ENCODE data around the gene CIRBP. TPM values are rescaled to one million over a fixed set of nuclear protein-coding genes. Genes with fewer than 3 reads are reported as not detected.

The CIRBP gene
- polyA plus RNA-seq, 1 donor, result 564 TPM

DNA sequence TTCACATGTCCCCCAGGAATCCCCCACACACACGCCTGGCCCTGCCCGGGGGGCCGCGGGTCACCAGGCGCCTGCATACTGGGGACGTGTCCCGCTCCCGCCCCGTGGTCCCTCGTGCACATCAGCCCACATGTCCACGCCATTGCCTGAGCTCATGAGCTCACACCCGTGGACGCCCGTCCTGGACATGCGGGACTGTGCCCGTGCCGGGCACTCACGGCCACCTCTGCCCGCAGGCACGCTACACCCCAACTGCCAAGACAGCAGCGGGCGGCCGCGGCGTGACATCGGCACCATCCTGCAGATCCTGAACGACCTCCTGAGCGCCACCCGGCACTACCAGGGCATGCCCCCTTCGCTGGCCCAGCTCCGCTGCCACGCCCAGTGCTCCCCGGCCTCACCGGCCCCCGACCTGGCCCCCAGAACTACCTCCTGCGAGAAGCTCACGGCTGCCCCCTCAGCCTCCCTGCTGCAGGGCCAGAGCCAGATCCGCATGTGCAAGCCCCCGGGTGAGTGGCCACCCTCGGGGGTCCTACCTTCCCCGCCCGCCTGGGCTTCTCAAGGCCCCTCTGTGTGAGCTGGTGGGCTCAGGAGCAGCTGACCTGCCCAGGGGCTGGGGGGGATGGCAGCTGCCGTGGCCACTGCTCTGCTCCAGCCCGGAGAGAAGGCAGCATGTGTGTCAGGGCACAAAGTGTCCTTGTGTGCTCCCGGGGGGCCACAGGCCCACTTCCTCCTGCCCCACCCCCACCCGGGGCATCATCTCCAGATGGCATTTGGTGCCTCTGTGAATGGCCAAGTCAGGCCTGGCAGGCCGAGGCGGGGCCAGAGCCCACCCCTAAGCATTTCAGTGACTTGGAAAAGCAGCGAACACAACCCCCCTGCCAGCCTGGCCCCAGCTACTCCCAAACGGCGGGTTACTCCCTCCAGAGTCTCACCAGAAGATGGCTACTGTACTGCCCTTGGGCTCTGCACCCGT is 13.7 kb upstream of the CIRBP start:
- WGBS (ENCODE audit: insufficient coverage, low lambda C conversion rate), result no CpG with 5 or more reads among the region's 52 CpGs
- DNase-seq, result no peak
- no peaks in the 10 kb centered on the region for H3K27me3 ChIP-seq (ENCODE audit: control insufficient read depth, insufficient read depth, low read length)
- H3K4me1 ChIP-seq (ENCODE audit: control insufficient read depth, insufficient read depth, low read length), result peaks cover 67% of the 10 kb centered on the region
- peaks cover 62% of the 10 kb centered on the region for H3K36me3 ChIP-seq (ENCODE audit: control insufficient read depth, insufficient read depth, low read length)
- peak overlapping the region; percentile 53 for H3K27ac ChIP-seq (ENCODE audit: low read length)
- H3K4me3 ChIP-seq (ENCODE audit: low read length), result no peak overlapping the region
- peaks cover 12% of the 10 kb centered on the region for H3K9me3 ChIP-seq (ENCODE audit: control insufficient read depth, low read depth, low read length)

GRCh38 chr19:1256646-1257474 is 12.3 kb upstream of the CIRBP start:
- Histone ChIP-seq H3K27me3 (ENCODE audit: control insufficient read depth, insufficient read depth, low read length) (no peaks in the 10 kb centered on the region), H3K4me1 (ENCODE audit: control insufficient read depth, insufficient read depth, low read length) (peaks cover 77% of the 10 kb centered on the region), H3K27ac (ENCODE audit: low read length) (peak overlapping the region; percentile 82), H3K36me3 (ENCODE audit: control insufficient read depth, insufficient read depth, low read length) (peaks cover 53% of the 10 kb centered on the region), H3K9me3 (ENCODE audit: control insufficient read depth, low read depth, low read length) (peaks cover 12% of the 10 kb centered on the region), H3K4me3 (ENCODE audit: low read length) (no peak overlapping the region)
- DNase-seq, result no peak
- WGBS (ENCODE audit: insufficient coverage, low lambda C conversion rate), result 36% methylated on average over 1 of the region's 46 CpGs

DNA sequence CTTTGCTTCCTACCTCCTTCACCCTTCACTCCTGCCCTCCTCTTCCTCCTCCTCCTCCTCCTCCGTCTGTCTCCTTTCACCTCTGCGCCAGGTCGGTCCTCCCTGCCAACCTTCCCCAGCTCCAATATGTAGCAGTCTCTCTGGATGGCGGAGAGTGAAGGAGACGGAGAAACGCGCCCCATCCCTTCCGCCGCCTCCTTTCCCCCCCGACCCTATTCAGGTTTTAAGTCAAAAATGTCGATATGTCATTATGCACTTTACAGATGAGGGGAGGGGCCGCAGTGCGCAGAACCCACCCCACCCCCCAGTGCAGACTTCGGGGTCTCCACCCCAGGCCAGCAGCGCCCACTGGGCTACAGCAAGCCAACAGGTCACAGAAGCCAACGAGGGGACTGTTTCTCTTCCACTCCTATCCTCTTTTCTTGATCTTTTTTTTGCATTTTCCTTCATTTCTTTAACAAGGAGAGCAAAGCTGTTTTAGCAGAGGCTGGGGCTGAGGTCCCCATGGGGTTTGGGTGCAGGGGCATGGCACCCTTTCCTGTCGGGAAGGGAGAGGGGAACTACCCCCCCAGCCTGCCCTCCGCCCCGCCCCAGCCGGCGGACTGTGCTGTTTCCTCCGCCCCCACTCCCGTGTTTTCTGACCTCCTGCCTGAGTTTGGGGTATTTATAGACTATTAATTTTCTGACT is 11.5 kb upstream of the CIRBP start:
- WGBS (ENCODE audit: insufficient coverage, low lambda C conversion rate), result no CpG with 5 or more reads among the region's 23 CpGs
- DNase-seq, result no peak
- peaks cover 50% of the 10 kb centered on the region for H3K36me3 ChIP-seq (ENCODE audit: control insufficient read depth, insufficient read depth, low read length)
- H3K4me3 ChIP-seq (ENCODE audit: low read length), result no peak overlapping the region
- H3K9me3 ChIP-seq (ENCODE audit: control insufficient read depth, low read depth, low read length), result peaks cover 13% of the 10 kb centered on the region
- peak overlapping the region; percentile 82 for H3K27ac ChIP-seq (ENCODE audit: low read length)
- H3K27me3 ChIP-seq (ENCODE audit: control insufficient read depth, insufficient read depth, low read length), result no peaks in the 10 kb centered on the region
- peaks cover 84% of the 10 kb centered on the region for H3K4me1 ChIP-seq (ENCODE audit: control insufficient read depth, insufficient read depth, low read length)

GRCh38 chr19:1258163-1258492 is 11.0 kb upstream of the CIRBP start:
- H3K27ac ChIP-seq (ENCODE audit: low read length), result peak overlapping the region; percentile 82
- H3K9me3 ChIP-seq (ENCODE audit: control insufficient read depth, low read depth, low read length), result peaks cover 15% of the 10 kb centered on the region
- no peaks in the 10 kb centered on the region for H3K27me3 ChIP-seq (ENCODE audit: control insufficient read depth, insufficient read depth, low read length)
- no peak for DNase-seq
- no CpG with 5 or more reads among the region's 8 CpGs for WGBS (ENCODE audit: insufficient coverage, low lambda C conversion rate)
- peaks cover 89% of the 10 kb centered on the region for H3K4me1 ChIP-seq (ENCODE audit: control insufficient read depth, insufficient read depth, low read length)
- no peak overlapping the region for H3K4me3 ChIP-seq (ENCODE audit: low read length)
- peaks cover 50% of the 10 kb centered on the region for H3K36me3 ChIP-seq (ENCODE audit: control insufficient read depth, insufficient read depth, low read length)

- Histone ChIP-seq H3K4me3 (ENCODE audit: low read length) (peak overlapping the region; percentile 26), H3K4me1 (ENCODE audit: control insufficient read depth, insufficient read depth, low read length) (peaks cover 88% of the 10 kb centered on the region), H3K9me3 (ENCODE audit: control insufficient read depth, low read depth, low read length) (peaks cover 15% of the 10 kb centered on the region), H3K36me3 (ENCODE audit: control insufficient read depth, insufficient read depth, low read length) (peaks cover 48% of the 10 kb centered on the region), H3K27ac (ENCODE audit: low read length) (peak overlapping the region; percentile 82), H3K27me3 (ENCODE audit: control insufficient read depth, insufficient read depth, low read length) (no peaks in the 10 kb centered on the region)
- no CpG with 5 or more reads among the region's 15 CpGs for WGBS (ENCODE audit: insufficient coverage, low lambda C conversion rate)
- no peak for DNase-seq
These were observed 10.4 kb upstream of the CIRBP start for GRCh38 chr19:1258707-1259205.

DNA sequence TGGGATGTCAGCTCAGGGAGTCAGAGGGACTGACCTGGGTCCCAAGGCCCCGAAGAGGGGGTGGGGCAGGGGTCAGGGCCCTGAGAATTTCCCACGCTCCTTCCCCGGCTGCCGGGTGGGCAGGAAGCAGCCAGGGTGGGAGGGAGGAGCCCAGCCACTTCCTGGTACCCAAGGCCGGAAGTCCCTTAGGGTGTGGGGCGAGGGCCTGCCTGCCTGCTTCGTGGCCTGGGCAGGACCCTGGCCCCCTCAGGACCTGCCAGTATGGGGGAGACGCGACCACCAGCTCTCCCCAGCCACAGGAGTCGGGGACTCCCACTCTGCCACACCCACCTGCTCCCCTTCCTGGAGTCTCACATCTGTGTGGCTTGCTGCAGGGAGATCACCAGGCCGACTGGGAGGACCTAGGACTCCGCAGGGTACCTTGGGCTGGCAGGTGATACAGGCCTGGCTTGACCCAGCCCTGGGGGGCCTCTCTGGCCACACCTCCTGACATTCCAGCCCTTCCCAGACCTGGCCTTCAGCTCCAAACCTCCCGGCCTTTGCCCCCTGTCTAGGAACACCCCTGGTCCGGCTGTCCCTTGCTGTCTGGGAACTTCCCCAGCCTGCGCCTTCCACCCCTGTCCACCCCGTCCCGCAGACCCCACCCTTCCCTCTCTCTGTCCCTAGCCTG is 9.8 kb upstream of the CIRBP start:
- peak overlapping the region; percentile 26 for H3K4me3 ChIP-seq (ENCODE audit: low read length)
- H3K4me1 ChIP-seq (ENCODE audit: control insufficient read depth, insufficient read depth, low read length), result peaks cover 87% of the 10 kb centered on the region
- peaks cover 15% of the 10 kb centered on the region for H3K9me3 ChIP-seq (ENCODE audit: control insufficient read depth, low read depth, low read length)
- WGBS (ENCODE audit: insufficient coverage, low lambda C conversion rate), result no CpG with 5 or more reads among the region's 17 CpGs
- peak overlapping the region; percentile 82 for H3K27ac ChIP-seq (ENCODE audit: low read length)
- no peaks in the 10 kb centered on the region for H3K27me3 ChIP-seq (ENCODE audit: control insufficient read depth, insufficient read depth, low read length)
- H3K36me3 ChIP-seq (ENCODE audit: control insufficient read depth, insufficient read depth, low read length), result peaks cover 43% of the 10 kb centered on the region
- peak; percentile 90 to 95 for DNase-seq

GRCh38 chr19:1259876-1260748 is 9.0 kb upstream of the CIRBP start:
- peaks cover 87% of the 10 kb centered on the region for H3K4me1 ChIP-seq (ENCODE audit: control insufficient read depth, insufficient read depth, low read length)
- H3K9me3 ChIP-seq (ENCODE audit: control insufficient read depth, low read depth, low read length), result peaks cover 12% of the 10 kb centered on the region
- peaks cover 36% of the 10 kb centered on the region for H3K36me3 ChIP-seq (ENCODE audit: control insufficient read depth, insufficient read depth, low read length)
- WGBS (ENCODE audit: insufficient coverage, low lambda C conversion rate), result no CpG with 5 or more reads among the region's 33 CpGs
- peak overlapping the region; percentile 82 for H3K27ac ChIP-seq (ENCODE audit: low read length)
- H3K4me3 ChIP-seq (ENCODE audit: low read length), result peak overlapping the region; percentile 29
- peak in 1 of 2 donors; percentile 67 for DNase-seq
- H3K27me3 ChIP-seq (ENCODE audit: control insufficient read depth, insufficient read depth, low read length), result no peaks in the 10 kb centered on the region

GRCh38 chr19:1260749-1261537 is 8.2 kb upstream of the CIRBP start:
- H3K9me3 ChIP-seq (ENCODE audit: control insufficient read depth, low read depth, low read length), result peaks cover 6% of the 10 kb centered on the region
- WGBS (ENCODE audit: insufficient coverage, low lambda C conversion rate), result no CpG with 5 or more reads among the region's 83 CpGs
- peaks cover 86% of the 10 kb centered on the region for H3K4me1 ChIP-seq (ENCODE audit: control insufficient read depth, insufficient read depth, low read length)
- H3K27me3 ChIP-seq (ENCODE audit: control insufficient read depth, insufficient read depth, low read length), result no peaks in the 10 kb centered on the region
- DNase-seq, result peak; percentile 98 to 99
- peak overlapping the region; percentile 75 for H3K4me3 ChIP-seq (ENCODE audit: low read length)
- H3K27ac ChIP-seq (ENCODE audit: low read length), result peak overlapping the region; percentile 100
- H3K36me3 ChIP-seq (ENCODE audit: control insufficient read depth, insufficient read depth, low read length), result peaks cover 27% of the 10 kb centered on the region

GRCh38 chr19:1261538-1261797 is 7.7 kb upstream of the CIRBP start:
- H3K9me3 ChIP-seq (ENCODE audit: control insufficient read depth, low read depth, low read length), result peaks cover 6% of the 10 kb centered on the region
- H3K27me3 ChIP-seq (ENCODE audit: control insufficient read depth, insufficient read depth, low read length), result no peaks in the 10 kb centered on the region
- H3K4me1 ChIP-seq (ENCODE audit: control insufficient read depth, insufficient read depth, low read length), result peaks cover 88% of the 10 kb centered on the region
- DNase-seq, result peak in 1 of 2 donors; percentile 56
- peak overlapping the region; percentile 100 for H3K27ac ChIP-seq (ENCODE audit: low read length)
- H3K4me3 ChIP-seq (ENCODE audit: low read length), result peak overlapping the region; percentile 75
- 0% methylated on average over 1 of the region's 14 CpGs for WGBS (ENCODE audit: insufficient coverage, low lambda C conversion rate)
- peaks cover 24% of the 10 kb centered on the region for H3K36me3 ChIP-seq (ENCODE audit: control insufficient read depth, insufficient read depth, low read length)
